IMR-90 (cell line): ENCODE measurements around the gene ZNF614. TPM values are rescaled to one million over a fixed set of nuclear protein-coding genes. Genes with fewer than 3 reads are reported as not detected.
A peak's percentile ranks its signal among the peaks of the same experiment; 100 is the strongest.

Experiments used
- ATAC-seq: fragments of 200-7000 bp; cut with Tn5 transposase; 2 replicates; pipeline ENCODE4 v1.9.1; 2020; ENCODE audit warnings: low read depth, mild to moderate bottlenecking, moderate library complexity
- BruUV-seq: library from RNA; stranded (reverse); fragments of 400-500 nt; replicated peaks from 2 replicates; lab custom pipeline; 2021; lab: Mats Ljungman, UMichigan
- CTCF ChIA-PET: fragments of 300-600 bp; formaldehyde crosslinking; extraction: SDS; loops from one replicate; lab custom pipeline; 2021; ENCODE audit warnings: antibody characterized with exemption; lab: Yijun Ruan, JAX
- POLR2A ChIA-PET: fragments of 300-600 bp; sonication (Branson Sonifier 250); formaldehyde crosslinking; loops from one replicate; lab custom pipeline; 2022; ENCODE audit warnings: antibody characterized with exemption; ENCODE audit not compliant: unreplicated experiment; lab: Charles Lee
- DNase-seq: peaks from one replicate; pipeline ENCODE4 v3.0.0; 2013
- H2AFZ ChIP-seq: replicated peaks from 2 replicates; pipeline ENCODE3; 2013; ENCODE audit warnings: low read length, mild to moderate bottlenecking; ENCODE audit not compliant: poor library complexity
- H2AK5ac ChIP-seq: 2 replicates; pipeline ENCODE4 v1.6.1; 2013; ENCODE audit warnings: low read depth, low read length, inconsistent platforms
- H2AK9ac ChIP-seq: replicated peaks from 2 replicates; pipeline ENCODE3; 2013; ENCODE audit warnings: mild to moderate bottlenecking, low read depth, low read length, moderate library complexity; ENCODE audit not compliant: poor library complexity
- H2BK120ac ChIP-seq: 2 replicates; pipeline ENCODE4 v1.6.1; 2013; ENCODE audit warnings: low read depth, low read length, inconsistent platforms
- H2BK15ac ChIP-seq: 3 replicates; pipeline ENCODE4 v1.6.1; 2013; ENCODE audit warnings: low read depth, low read length, inconsistent platforms
- H2BK20ac ChIP-seq: 2 replicates; pipeline ENCODE4 v1.6.1; 2013; ENCODE audit warnings: low read depth, mild to moderate bottlenecking, inconsistent platforms, low read length, moderate library complexity
- H2BK5ac ChIP-seq: 2 replicates; pipeline ENCODE4 v1.6.1; 2013; ENCODE audit warnings: mild to moderate bottlenecking, low read depth, low read length, inconsistent platforms; ENCODE audit not compliant: poor library complexity, severe bottlenecking
- H3K14ac ChIP-seq: replicated peaks from 2 replicates; pipeline ENCODE4 v1.6.1; 2013; ENCODE audit warnings: low read depth, low read length, inconsistent platforms
- H3K18ac ChIP-seq: 2 replicates; pipeline ENCODE4 v1.6.1; 2013; ENCODE audit warnings: low read depth, low read length, control low read depth
- H3K23ac ChIP-seq: 2 replicates; pipeline ENCODE4 v1.6.1; 2013; ENCODE audit warnings: low read depth, low read length, inconsistent platforms
- H3K27ac ChIP-seq: 2 replicates; pipeline ENCODE4 v1.5.1; 2013; ENCODE audit warnings: mild to moderate bottlenecking, control low read depth, low read length; ENCODE audit not compliant: insufficient read depth
- H3K27me3 ChIP-seq: 2 replicates; pipeline ENCODE4 v1.6.1; 2013; ENCODE audit warnings: low read length; ENCODE audit not compliant: control insufficient read depth, insufficient read depth
- H3K36me3 ChIP-seq: 2 replicates; pipeline ENCODE4 v1.6.1; 2013; ENCODE audit warnings: low read length, mixed read lengths; ENCODE audit not compliant: control insufficient read depth, insufficient read depth
- H3K4ac ChIP-seq: 2 replicates; pipeline ENCODE4 v1.6.1; 2013; ENCODE audit warnings: low read depth, low read length, inconsistent platforms
- H3K4me1 ChIP-seq: 2 replicates; pipeline ENCODE4 v1.6.1; 2013; ENCODE audit warnings: low read length, mixed read lengths; ENCODE audit not compliant: control insufficient read depth, insufficient read depth
- H3K4me2 ChIP-seq: 2 replicates; pipeline ENCODE4 v1.6.1; 2013; ENCODE audit warnings: low read depth, mild to moderate bottlenecking, control low read depth, low read length, moderate library complexity
- H3K4me3 ChIP-seq: 2 replicates; pipeline ENCODE4 v1.5.1; 2013; ENCODE audit warnings: low read depth, mild to moderate bottlenecking, control low read depth, low read length, moderate library complexity; ENCODE audit not compliant: insufficient read depth
- H3K56ac ChIP-seq: 2 replicates; pipeline ENCODE4 v1.6.1; 2013; ENCODE audit warnings: low read length, inconsistent platforms; ENCODE audit not compliant: insufficient read depth; ENCODE audit errors: extremely low read depth
- H3K79me1 ChIP-seq, 2 experiments: 2 replicates each; pipeline ENCODE4 v1.6.1; 2013; ENCODE audit warnings: low read length in 2 of 2, inconsistent platforms in 1 of 2, low read depth in 1 of 2
- H3K9ac ChIP-seq: 2 replicates; pipeline ENCODE4 v1.6.1; 2013; ENCODE audit warnings: low read depth, low read length, control low read depth
- H3K9me1 ChIP-seq: 2 replicates; pipeline ENCODE4 v1.6.1; 2013; ENCODE audit warnings: low read length, inconsistent platforms; ENCODE audit not compliant: insufficient read depth
- H3K9me3 ChIP-seq: 2 replicates; pipeline ENCODE4 v1.6.1; 2013; ENCODE audit warnings: low read length; ENCODE audit not compliant: control insufficient read depth, insufficient read depth
- H4K20me1 ChIP-seq: 2 replicates; pipeline ENCODE4 v1.6.1; 2013; ENCODE audit warnings: low read length, inconsistent platforms; ENCODE audit not compliant: insufficient read depth
- H4K5ac ChIP-seq: 2 replicates; pipeline ENCODE4 v1.6.1; 2013; ENCODE audit warnings: mild to moderate bottlenecking, low read depth, low read length, control low read depth
- H4K8ac ChIP-seq, 2 experiments: 2 replicates each; pipeline ENCODE4 v1.6.1; 2013; ENCODE audit warnings: low read depth in 2 of 2, low read length in 2 of 2, control low read depth in 1 of 2, inconsistent platforms in 1 of 2
- H4K91ac ChIP-seq: 2 replicates; pipeline ENCODE4 v1.6.1; 2013; ENCODE audit warnings: low read depth, low read length, inconsistent platforms; ENCODE audit not compliant: insufficient read depth
- BHLHE40 ChIP-seq: fragments of 150-350 bp; IDR thresholded peaks from 2 replicates; pipeline ENCODE4 v1.6.1; 2016; ENCODE audit warnings: mild to moderate bottlenecking, low read depth, low read length
- CEBPB ChIP-seq: IDR thresholded peaks from 2 replicates; pipeline ENCODE4 v1.6.1; 2012; ENCODE audit warnings: low read depth, low read length, improper control_type of control experiment
- FOS ChIP-seq: fragments of 150-350 bp; IDR thresholded peaks from 2 replicates; pipeline ENCODE4 v1.6.1; 2016; ENCODE audit warnings: low read depth, low read length
- MAFK ChIP-seq: IDR thresholded peaks from 2 replicates; pipeline ENCODE4 v1.6.1; 2012; ENCODE audit warnings: low read depth, low read length, improper control_type of control experiment
- MAZ ChIP-seq: IDR thresholded peaks from 2 replicates; pipeline ENCODE4 v1.6.1; 2012; ENCODE audit warnings: low read depth, mild to moderate bottlenecking, low read length, improper control_type of control experiment, moderate library complexity, borderline replicate concordance
- MXI1 ChIP-seq: IDR thresholded peaks from 2 replicates; pipeline ENCODE4 v1.6.1; 2012; ENCODE audit warnings: low read depth, mild to moderate bottlenecking, low read length, moderate library complexity, borderline replicate concordance
- NFE2L2 ChIP-seq: fragments of 150-350 bp; IDR thresholded peaks from 2 replicates; pipeline ENCODE4 v1.6.1; 2016; ENCODE audit warnings: low read depth, mild to moderate bottlenecking, low read length
- POLR2A ChIP-seq: IDR thresholded peaks from 2 replicates; pipeline ENCODE4 v1.6.1; 2012; ENCODE audit warnings: mild to moderate bottlenecking, low read depth, low read length
- RAD21 ChIP-seq: IDR thresholded peaks from 2 replicates; pipeline ENCODE4 v1.6.1; 2012; ENCODE audit warnings: low read length, improper control_type of control experiment
- RCOR1 ChIP-seq: IDR thresholded peaks from 2 replicates; pipeline ENCODE4 v1.6.1; 2012; ENCODE audit warnings: mild to moderate bottlenecking, low read length, improper control_type of control experiment; ENCODE audit not compliant: insufficient replicate concordance
- RFX5 ChIP-seq: IDR thresholded peaks from 2 replicates; pipeline ENCODE4 v1.8.0; 2012; ENCODE audit warnings: low read depth, mild to moderate bottlenecking, low read length, moderate library complexity
- SMC3 ChIP-seq: fragments of 150-350 bp; IDR thresholded peaks from 2 replicates; pipeline ENCODE4 v1.6.1; 2016; ENCODE audit warnings: low read depth, mild to moderate bottlenecking, antibody characterized with exemption, low read length, moderate library complexity
- WGBS, 2 experiments: methylation state at CpG; one replicate each; pipeline versions ENCODE4 v1.1.5 to v1.1.7; 2013; ENCODE audit warnings: missing lambda C conversion rate in 2 of 2; ENCODE audit not compliant: insufficient read length in 1 of 2; ENCODE audit errors: extremely low coverage in 2 of 2; 5-methylcytosine and 5-hydroxymethylcytosine counted together
- dilution Hi-C: fragments of 300-500 bp; cut with HindIII; formaldehyde crosslinking; loops from one replicate; pipeline ENCODE4 v1.14.3; 2018; ENCODE audit warnings: low sequenced_read_pairs; ENCODE audit not compliant: unreplicated experiment
- in situ Hi-C: fragments of 300-500 bp; cut with MboI; formaldehyde crosslinking; loops from 3 replicates; pipeline ENCODE4 v1.14.3; 2019; ENCODE audit warnings: low sequenced_read_pairs, inconsistent platforms, mixed read lengths
- intact Hi-C: fragments of 100-400 bp; cut with micrococcal nuclease; formaldehyde crosslinking; loops from 2 replicates; pipeline ENCODE4 v1.10.0; 2022
- polyA plus RNA-seq, 3 experiments: library from polyadenylated mRNA; depleted of rRNA; stranded (reverse); fragments of >200 nt; gene quantifications; 2 replicates each; pipeline ENCODE4 v1.2.3, GENCODE V29; 2012; ENCODE audit warnings: low replicate concordance in 1 of 3
- total RNA-seq: library from RNA; depleted of rRNA; stranded (reverse); fragments of >200 nt; gene quantifications from 2 replicates; pipeline ENCODE4 v1.2.3, GENCODE V29; 2012
- TF ChIP-seq, protein P1 (sequence below): fragments of 150-350 bp; IDR thresholded peaks from 2 replicates; pipeline ENCODE4 v1.6.1; 2017; ENCODE audit warnings: mild to moderate bottlenecking, antibody characterized with exemption, low read length, low read depth
- TF ChIP-seq, protein P2 (sequence below): fragments of 150-350 bp; IDR thresholded peaks from 2 replicates; pipeline ENCODE4 v1.6.1; 2016; ENCODE audit warnings: low read depth, mild to moderate bottlenecking, low read length, moderate library complexity, borderline replicate concordance
- TF ChIP-seq, protein P3 (sequence below): conservative IDR thresholded peaks from 2 replicates; pipeline ENCODE4 v1.5.1; 2012; ENCODE audit warnings: mild to moderate bottlenecking, low read depth, low read length, improper control_type of control experiment

The ZNF614 gene
- total and polyA plus RNA-seq, 2 of the 4 experiments (the other 2 are of a cell fraction), result 3.4 to 12.4 TPM

DNA sequence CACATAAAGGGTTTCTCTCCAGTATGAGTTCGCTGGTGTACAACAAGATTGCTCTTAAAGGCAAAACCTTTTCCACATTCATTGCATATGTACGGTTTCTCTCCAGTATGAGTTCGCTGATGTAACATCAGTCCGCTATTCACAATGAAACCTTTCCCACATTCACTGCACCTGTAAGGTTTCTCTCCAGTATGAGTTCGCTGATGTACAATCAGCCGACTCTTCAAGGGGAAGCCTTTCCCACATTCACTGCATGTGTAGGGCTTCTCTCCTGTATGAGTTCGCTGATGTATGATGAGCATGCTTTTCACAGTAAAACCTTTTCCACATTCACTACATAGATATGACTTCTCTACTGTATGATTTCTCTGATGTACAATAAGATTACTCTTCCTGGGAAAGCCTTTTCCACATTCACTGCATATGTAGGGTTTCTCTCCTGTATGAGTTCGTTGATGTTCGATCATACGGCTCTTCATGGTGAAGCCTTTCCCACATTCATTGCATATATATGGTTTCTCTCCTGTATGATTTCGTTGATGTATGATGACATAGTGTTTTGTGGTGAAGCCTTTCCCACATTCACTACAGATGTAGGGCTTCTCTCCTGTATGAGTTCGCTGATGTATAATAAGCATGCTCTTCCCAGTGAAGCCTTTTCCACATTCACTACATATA is 6.0 kb upstream of the ZNF614 start:
- Histone ChIP-seq H2AFZ (no peak overlapping the region), H4K20me1 (no peaks in the 10 kb centered on the region), H3K9ac (no peak overlapping the region), H2BK5ac (no peak overlapping the region), H4K8ac (no peak overlapping the region), H3K4me3 (no peak overlapping the region), H3K36me3 (peaks cover 49% of the 10 kb centered on the region), H2AK9ac (no peak overlapping the region), H3K27ac (no peak overlapping the region), H3K4me2 (no peak overlapping the region), H3K27me3 (no peaks in the 10 kb centered on the region), H3K14ac (no peak overlapping the region), H4K5ac (no peak overlapping the region), H3K9me1 (no peaks in the 10 kb centered on the region), H2BK120ac (no peak overlapping the region), H3K4me1 (no peaks in the 10 kb centered on the region), H3K79me1 (no peaks in the 10 kb centered on the region), H3K9me3 (peaks cover 65% of the 10 kb centered on the region), H2BK15ac (no peak overlapping the region), H2AK5ac (no peak overlapping the region), H3K4ac (no peak overlapping the region), H3K18ac (no peak overlapping the region), H4K91ac (no peak overlapping the region), H3K56ac (no peak overlapping the region), H3K23ac (no peak overlapping the region), H2BK20ac (no peak overlapping the region)
- TF ChIP-seq RFX5 (no peak), POLR2A (no peak), SMC3 (no peak), RAD21 (no peak), RCOR1 (no peak), NFE2L2 (no peak), CEBPB (no peak), MAZ (no peak), FOS (no peak), MAFK (no peak), BHLHE40 (no peak), MXI1 (no peak)
- TF ChIP-seq, protein P1, sequence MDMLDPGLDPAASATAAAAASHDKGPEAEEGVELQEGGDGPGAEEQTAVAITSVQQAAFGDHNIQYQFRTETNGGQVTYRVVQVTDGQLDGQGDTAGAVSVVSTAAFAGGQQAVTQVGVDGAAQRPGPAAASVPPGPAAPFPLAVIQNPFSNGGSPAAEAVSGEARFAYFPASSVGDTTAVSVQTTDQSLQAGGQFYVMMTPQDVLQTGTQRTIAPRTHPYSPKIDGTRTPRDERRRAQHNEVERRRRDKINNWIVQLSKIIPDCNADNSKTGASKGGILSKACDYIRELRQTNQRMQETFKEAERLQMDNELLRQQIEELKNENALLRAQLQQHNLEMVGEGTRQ, result no peak
- TF ChIP-seq, protein P2, sequence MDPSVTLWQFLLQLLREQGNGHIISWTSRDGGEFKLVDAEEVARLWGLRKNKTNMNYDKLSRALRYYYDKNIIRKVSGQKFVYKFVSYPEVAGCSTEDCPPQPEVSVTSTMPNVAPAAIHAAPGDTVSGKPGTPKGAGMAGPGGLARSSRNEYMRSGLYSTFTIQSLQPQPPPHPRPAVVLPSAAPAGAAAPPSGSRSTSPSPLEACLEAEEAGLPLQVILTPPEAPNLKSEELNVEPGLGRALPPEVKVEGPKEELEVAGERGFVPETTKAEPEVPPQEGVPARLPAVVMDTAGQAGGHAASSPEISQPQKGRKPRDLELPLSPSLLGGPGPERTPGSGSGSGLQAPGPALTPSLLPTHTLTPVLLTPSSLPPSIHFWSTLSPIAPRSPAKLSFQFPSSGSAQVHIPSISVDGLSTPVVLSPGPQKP, result no peak
- TF ChIP-seq, protein P3, sequence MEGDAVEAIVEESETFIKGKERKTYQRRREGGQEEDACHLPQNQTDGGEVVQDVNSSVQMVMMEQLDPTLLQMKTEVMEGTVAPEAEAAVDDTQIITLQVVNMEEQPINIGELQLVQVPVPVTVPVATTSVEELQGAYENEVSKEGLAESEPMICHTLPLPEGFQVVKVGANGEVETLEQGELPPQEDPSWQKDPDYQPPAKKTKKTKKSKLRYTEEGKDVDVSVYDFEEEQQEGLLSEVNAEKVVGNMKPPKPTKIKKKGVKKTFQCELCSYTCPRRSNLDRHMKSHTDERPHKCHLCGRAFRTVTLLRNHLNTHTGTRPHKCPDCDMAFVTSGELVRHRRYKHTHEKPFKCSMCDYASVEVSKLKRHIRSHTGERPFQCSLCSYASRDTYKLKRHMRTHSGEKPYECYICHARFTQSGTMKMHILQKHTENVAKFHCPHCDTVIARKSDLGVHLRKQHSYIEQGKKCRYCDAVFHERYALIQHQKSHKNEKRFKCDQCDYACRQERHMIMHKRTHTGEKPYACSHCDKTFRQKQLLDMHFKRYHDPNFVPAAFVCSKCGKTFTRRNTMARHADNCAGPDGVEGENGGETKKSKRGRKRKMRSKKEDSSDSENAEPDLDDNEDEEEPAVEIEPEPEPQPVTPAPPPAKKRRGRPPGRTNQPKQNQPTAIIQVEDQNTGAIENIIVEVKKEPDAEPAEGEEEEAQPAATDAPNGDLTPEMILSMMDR, result no peak
- DNase-seq (peak; percentile 8), ATAC-seq (no peak)
- WGBS, 2 experiments, result 100% methylated on average over 1 of the region's 12 CpGs; no CpG with 5 or more reads in 1 of the 2 experiments
- ChIA-PET POLR2A (no interaction called here), CTCF (no interaction called here)
- in situ Hi-C loops, result no loop called here
- dilution Hi-C loops, result no loop called here
- intact Hi-C loops, result no loop called here
- no TSS peak for BruUV-seq
